ENCODE data around the gene RYR1. TPM values are rescaled to one million over a fixed set of nuclear protein-coding genes. Genes with fewer than 3 reads are reported as not detected.
A peak's percentile ranks its signal among the peaks of the same experiment; 100 is the strongest.
"Not testable (repeated sequence)": the region's sequence is repeated elsewhere in the genome, so short reads cannot be mapped to it uniquely, and the experiment has no call there.

The RYR1 gene
- total RNA-seq, 1 donor from 2014 or later, result 0.65 TPM

GRCh38 chr19:38624822-38625221, 191.3 kb downstream of the RYR1 start:
- Mint-ChIP-seq H3K27ac (no peak overlapping the region), H3K27me3 (no peaks in the 10 kb centered on the region), H3K36me3 (ENCODE audit: insufficient read depth) (peaks cover 24% of the 10 kb centered on the region), H3K4me1 (ENCODE audit: low read depth) (peaks cover 2% of the 10 kb centered on the region), H3K4me3 (ENCODE audit: low read depth) (no peak overlapping the region), H3K9me3 (ENCODE audit: low read depth) (no peaks in the 10 kb centered on the region)
- no peak for TF ChIP-seq CTCF (IDR thresholded peaks at IDR 0.05; ENCODE audit: unreplicated experiment)
- no peak for DNase-seq (ENCODE audit: low spot score, unreplicated experiment)

- Mint-ChIP-seq H3K9me3 (ENCODE audit: low read depth) (no peaks in the 10 kb centered on the region), H3K4me1 (ENCODE audit: low read depth) (peaks cover 6% of the 10 kb centered on the region), H3K4me3 (ENCODE audit: low read depth) (no peak overlapping the region), H3K27ac (no peak overlapping the region), H3K36me3 (ENCODE audit: insufficient read depth) (peaks cover 27% of the 10 kb centered on the region), H3K27me3 (no peaks in the 10 kb centered on the region)
- no peak for DNase-seq (ENCODE audit: low spot score, unreplicated experiment)
- no peak for TF ChIP-seq CTCF (IDR thresholded peaks at IDR 0.05; ENCODE audit: unreplicated experiment)
Observed at GRCh38 chr19:38626401-38626800, 192.9 kb downstream of the RYR1 start.

GRCh38 chr19:38629568-38629967, 196.1 kb downstream of the RYR1 start:
- TF ChIP-seq CTCF (IDR thresholded peaks at IDR 0.05; ENCODE audit: unreplicated experiment), result no peak
- H3K4me1 Mint-ChIP-seq (ENCODE audit: low read depth), result peaks cover 14% of the 10 kb centered on the region
- no peaks in the 10 kb centered on the region for H3K27me3 Mint-ChIP-seq
- H3K27ac Mint-ChIP-seq, result no peak overlapping the region
- H3K4me3 Mint-ChIP-seq (ENCODE audit: low read depth), result no peak overlapping the region
- H3K9me3 Mint-ChIP-seq (ENCODE audit: low read depth), result no peaks in the 10 kb centered on the region
- H3K36me3 Mint-ChIP-seq (ENCODE audit: insufficient read depth), result peaks cover 26% of the 10 kb centered on the region
- no peak for DNase-seq (ENCODE audit: low spot score, unreplicated experiment)

GRCh38 chr19:38631301-38631700, 197.8 kb downstream of the RYR1 start:
- not testable (repeated sequence) for H3K4me3 Mint-ChIP-seq (ENCODE audit: low read depth); DNase-seq (ENCODE audit: low spot score, unreplicated experiment); H3K27me3 Mint-ChIP-seq; H3K9me3 Mint-ChIP-seq (ENCODE audit: low read depth)
- Mint-ChIP-seq H3K36me3 (ENCODE audit: insufficient read depth) (peaks cover 23% of the 10 kb centered on the region), H3K4me1 (ENCODE audit: low read depth) (peaks cover 23% of the 10 kb centered on the region), H3K27ac (peak overlapping the region; percentile 90)

GRCh38 chr19:38631811-38632475, 198.5 kb downstream of the RYR1 start:
- H3K4me1 Mint-ChIP-seq (ENCODE audit: low read depth), result peaks cover 26% of the 10 kb centered on the region
- H3K27me3 Mint-ChIP-seq; H3K9me3 Mint-ChIP-seq (ENCODE audit: low read depth); DNase-seq (ENCODE audit: low spot score, unreplicated experiment): not testable (repeated sequence)
- H3K36me3 Mint-ChIP-seq (ENCODE audit: insufficient read depth), result peaks cover 21% of the 10 kb centered on the region
- peak overlapping the region; percentile 41 for H3K4me3 Mint-ChIP-seq (ENCODE audit: low read depth)
- H3K27ac Mint-ChIP-seq, result peak overlapping the region; percentile 90

- no peaks in the 10 kb centered on the region for H3K27me3 Mint-ChIP-seq
- H3K4me3 Mint-ChIP-seq (ENCODE audit: low read depth), result no peak overlapping the region
- peak overlapping the region; percentile 45 for H3K27ac Mint-ChIP-seq
- DNase-seq (ENCODE audit: low spot score, unreplicated experiment), result no peak
- peaks cover 20% of the 10 kb centered on the region for H3K36me3 Mint-ChIP-seq (ENCODE audit: insufficient read depth)
- TF ChIP-seq CTCF (IDR thresholded peaks at IDR 0.05; ENCODE audit: unreplicated experiment), result no peak
- H3K9me3 Mint-ChIP-seq (ENCODE audit: low read depth), result no peaks in the 10 kb centered on the region
- H3K4me1 Mint-ChIP-seq (ENCODE audit: low read depth), result peaks cover 26% of the 10 kb centered on the region
Observed at GRCh38 chr19:38632476-38633213, 199.2 kb downstream of the RYR1 start.

Data from progenitor cell of endocrine pancreas (in vitro differentiated cells).